K562 (cell line): ENCODE results near the gene TMC5. TPM values are rescaled to one million over a fixed set of nuclear protein-coding genes. Genes with fewer than 3 reads are reported as not detected.
A peak's percentile ranks its signal among the peaks of the same experiment; 100 is the strongest.

Experiments
- ATAC-seq: fragments of 200-7000 bp; cut with Tn5 transposase; 3 replicates; pipeline ENCODE4 v1.9.1; 2020; ENCODE audit warnings: moderate library complexity
- BruUV-seq: library from RNA; stranded (reverse); fragments of 400-500 nt; replicated peaks from 2 replicates; lab custom pipeline; 2021; lab: Mats Ljungman, UMichigan
- CTCF ChIA-PET: fragments of 300-600 bp; formaldehyde crosslinking; extraction: SDS; loops from one replicate; lab custom pipeline; 2021; ENCODE audit warnings: low intra/inter-chr PET ratio; lab: Yijun Ruan, JAX
- POLR2A ChIA-PET: fragments of 300-600, 350-650 bp; sonication (Branson Sonifier 250); formaldehyde crosslinking; extraction: SDS; loops from one replicate; lab custom pipeline; 2021; ENCODE audit warnings: antibody characterized with exemption, inconsistent platforms; lab: Yijun Ruan, JAX
- DNase-seq, 4 experiments: peaks; one replicate each; pipeline versions ENCODE4 v3.0.0 to v3.0.0-alpha.2; 2011 to 2018; ENCODE audit warnings: low spot score in 3 of 4, mixed read lengths in 3 of 4; ENCODE audit errors: extremely low read depth in 1 of 4
- FAIRE-seq: peaks from 2 replicates; lab custom pipeline; 2011; peaks lifted over from hg19 to GRCh38; lab: Jason Lieb, UNC
- H2AFZ ChIP-seq: 2 replicates; pipeline ENCODE4 v1.6.0; 2011; ENCODE audit warnings: low read depth, low read length, control low read depth, inconsistent platforms
- H3K27ac ChIP-seq: fragments of 200-600 bp; 3 replicates; pipeline ENCODE4 v1.8.0; 2011; ENCODE audit warnings: low read depth, mild to moderate bottlenecking, control low read depth, inconsistent platforms, low read length, moderate library complexity, mixed read lengths; ENCODE audit errors: extremely low read depth
- H3K27me3 ChIP-seq, 2 experiments: fragments of 300-600 bp in 1 of 2; 2 replicates in 1 of 2; 3 replicates in 1 of 2; pipeline versions ENCODE4 v1.6.0 to v1.8.0; 2011; ENCODE audit warnings: inconsistent platforms in 2 of 2, low read length in 2 of 2, mild to moderate bottlenecking in 1 of 2, mixed read lengths in 1 of 2, moderate library complexity in 1 of 2; ENCODE audit not compliant: control insufficient read depth in 2 of 2, insufficient read depth in 2 of 2
- H3K36me3 ChIP-seq: fragments of 300-600 bp; 3 replicates; pipeline ENCODE4 v1.8.0; 2011; ENCODE audit warnings: mild to moderate bottlenecking, low read length, inconsistent platforms; ENCODE audit not compliant: control insufficient read depth, insufficient read depth
- H3K4me1 ChIP-seq, 2 experiments: fragments of 200-600 bp in 1 of 2; replicated peaks in 1 of 2; 2 replicates in 1 of 2; 3 replicates in 1 of 2; pipeline versions ENCODE4 v1.5.1 to v1.8.0; 2011; ENCODE audit warnings: inconsistent platforms in 2 of 2, low read length in 2 of 2, mild to moderate bottlenecking in 1 of 2, mixed read lengths in 1 of 2, moderate library complexity in 1 of 2; ENCODE audit not compliant: control insufficient read depth in 2 of 2, insufficient read depth in 2 of 2
- H3K4me2 ChIP-seq: 2 replicates; pipeline ENCODE4 v1.6.1; 2011; ENCODE audit warnings: low read length, control low read depth, inconsistent platforms, mixed read lengths; ENCODE audit not compliant: insufficient read depth
- H3K4me3 ChIP-seq: fragments of 200-600 bp; sonication (generic), shearing (Covaris generic); 2 replicates; pipeline ENCODE4 v1.5.1; 2016; ENCODE audit warnings: control low read depth, inconsistent platforms
- H3K79me2 ChIP-seq: fragments of 200-600 bp; 3 replicates; pipeline ENCODE4 v1.8.0; 2011; ENCODE audit warnings: low read length, inconsistent platforms; ENCODE audit not compliant: control insufficient read depth, insufficient read depth
- H3K9ac ChIP-seq, 2 experiments: 2 replicates each; pipeline versions ENCODE4 v1.6.0 to v1.6.1; 2011; ENCODE audit warnings: low read depth in 2 of 2, low read length in 2 of 2, control low read depth in 1 of 2, inconsistent platforms in 1 of 2, mild to moderate bottlenecking in 1 of 2, mixed read lengths in 1 of 2; ENCODE audit not compliant: insufficient read depth in 1 of 2
- H3K9me1 ChIP-seq: one replicate; pipeline ENCODE4 v1.6.0; 2011; ENCODE audit warnings: inconsistent platforms, mild to moderate bottlenecking, low read length, moderate library complexity; ENCODE audit not compliant: control insufficient read depth, insufficient read depth
- H3K9me3 ChIP-seq: replicated peaks from 2 replicates; pipeline ENCODE4 v1.5.1; 2011; ENCODE audit warnings: low read depth, low read length, inconsistent platforms; ENCODE audit not compliant: control insufficient read depth, insufficient read depth
- H4K20me1 ChIP-seq: replicated peaks from 2 replicates; pipeline ENCODE4 v1.6.1; 2011; ENCODE audit warnings: low read length, inconsistent platforms, mixed read lengths; ENCODE audit not compliant: control insufficient read depth, insufficient read depth
- BRD9 ChIP-seq: fragments of 450-650 bp; IDR thresholded peaks from 2 replicates; pipeline ENCODE4 v1.6.1; 2018; ENCODE audit warnings: low read depth; ENCODE audit not compliant: partially characterized antibody
- CXXC5 ChIP-seq: fragments of 250-450 bp; sonication (Bioruptor Pico); IDR thresholded peaks from 2 replicates; pipeline ENCODE4 v1.8.0; 2022; ENCODE audit warnings: inconsistent platforms, mild to moderate bottlenecking, moderate library complexity
- FOXK2 ChIP-seq, 2 experiments: fragments of 450-650 bp; IDR thresholded peaks in 1 of 2; conservative IDR thresholded peaks in 1 of 2; 2 replicates each; pipeline ENCODE4 v1.6.1; 2016; ENCODE audit warnings: low read depth in 2 of 2, mild to moderate bottlenecking in 1 of 2
- HDAC3 ChIP-seq: fragments of 450-650 bp; IDR thresholded peaks from 2 replicates; pipeline ENCODE4 v1.6.1; 2018; ENCODE audit warnings: borderline replicate concordance, mild to moderate bottlenecking, moderate library complexity; ENCODE audit not compliant: partially characterized antibody
- MECOM ChIP-seq: fragments of 250-450 bp; sonication (Bioruptor Pico); IDR thresholded peaks from 2 replicates; pipeline ENCODE4 v1.8.0; 2022; ENCODE audit warnings: inconsistent platforms
- MIER1 ChIP-seq: fragments of 450-650 bp; IDR thresholded peaks from 2 replicates; pipeline ENCODE4 v1.6.1; 2016; ENCODE audit warnings: antibody characterized with exemption, mild to moderate bottlenecking, low read depth
- MTA1 ChIP-seq: fragments of 450-650 bp; IDR thresholded peaks from 2 replicates; pipeline ENCODE4 v1.6.1; 2017; ENCODE audit warnings: borderline replicate concordance
- OTX1 ChIP-seq: fragments of 450-650 bp; formaldehyde crosslinking; IDR thresholded peaks from 2 replicates; pipeline ENCODE4 v1.4.0; 2022; ENCODE audit warnings: mild to moderate bottlenecking
- ZNF324 ChIP-seq: fragments of 250-450 bp; sonication (Bioruptor Pico); IDR thresholded peaks from 2 replicates; pipeline ENCODE4 v1.4.0; 2020; ENCODE audit warnings: mild to moderate bottlenecking
- ZNF445 ChIP-seq: fragments of 250-450 bp; sonication (Bioruptor Pico); IDR thresholded peaks from 2 replicates; pipeline ENCODE4 v1.4.0; 2020; ENCODE audit warnings: low read depth, mild to moderate bottlenecking, moderate library complexity
- WGBS: fragments of 100-300 bp; shearing (Covaris generic); methylation state at CpG from one replicate; pipeline ENCODE4 v1.1.6; 2016; ENCODE audit warnings: low coverage, mixed read lengths; ENCODE audit not compliant: insufficient coverage; ENCODE audit errors: missing lambda C conversion rate; 5-methylcytosine and 5-hydroxymethylcytosine counted together
- in situ Hi-C: fragments of 300-500 bp; cut with MboI; formaldehyde crosslinking; loops from 4 replicates; pipeline ENCODE4 v1.15.0; 2018; ENCODE audit warnings: inconsistent platforms, mixed read lengths
- intact Hi-C: fragments of 100-400 bp; cut with micrococcal nuclease; formaldehyde crosslinking; loops from 2 replicates; pipeline ENCODE4 v1.14.2; 2022
- polyA plus RNA-seq, 8 experiments: library from polyadenylated mRNA; depleted of rRNA in 4 of 8; stranded (reverse) in 5 of 8; unstranded in 3 of 8; fragments of >200 nt; fragmentation: Nextera tagmentation in 2 of 8; fragmentation: Illumina TruSeq in 1 of 8; extraction: Ambion mirVana in 2 of 8; extraction: Trizol in 1 of 8; gene quantifications; 2 replicates each; pipeline versions ENCODE4 v1.2.1 to v1.2.3, GENCODE V29; 2011 to 2014; ENCODE audit warnings: inconsistent platforms in 1 of 8, missing spikeins in 1 of 8
- total RNA-seq, 7 experiments: library from RNA; depleted of rRNA in 6 of 7; stranded (reverse); fragments of >200 nt in 6 of 7; fragmentation: Illumina TruSeq in 2 of 7; extraction: Trizol in 2 of 7; gene quantifications; 2 replicates each; pipeline versions ENCODE4 v1.2.1 to v1.2.3, GENCODE V29; 2011 to 2021; ENCODE audit warnings: low replicate concordance in 1 of 7
- TF ChIP-seq, protein P1 (sequence below): IDR thresholded peaks from 2 replicates; pipeline ENCODE4 v1.6.1; 2016; ENCODE audit warnings: missing genetic modification characterization, missing compliant biosample characterization
- TF ChIP-seq, protein P2 (sequence below): fragments of 450-650 bp; IDR thresholded peaks from 2 replicates; pipeline ENCODE4 v1.6.1; 2018; ENCODE audit warnings: mild to moderate bottlenecking, low read depth; ENCODE audit not compliant: partially characterized antibody

Gene TMC5
- total and polyA plus RNA-seq, 9 of the 15 experiments (the other 6 are each of a cell fraction or from before 2014, with no cell fraction given) = 0.83 to 2.6 (median 1.6) TPM

DNA sequence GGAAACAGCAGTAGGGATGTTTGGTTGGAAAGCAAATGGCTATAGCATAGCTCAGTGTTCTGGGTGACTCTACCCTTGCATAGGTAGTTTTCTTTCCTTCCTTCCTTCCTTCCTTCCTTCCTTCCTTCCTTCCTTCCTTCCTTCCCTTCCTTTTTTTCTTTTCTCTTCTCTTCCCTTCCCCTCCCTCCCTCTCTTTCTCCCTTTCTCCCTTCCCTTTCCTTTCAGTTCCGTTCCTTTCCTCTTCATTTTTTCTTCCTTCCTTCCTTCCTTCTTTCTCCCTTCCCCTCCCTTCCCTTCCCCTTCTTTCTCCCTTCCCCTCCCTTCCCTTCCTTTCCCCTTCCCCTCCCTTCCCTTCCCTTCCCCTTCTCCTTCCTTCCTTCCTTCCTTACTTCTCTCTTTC, 72.9 kb downstream of the TMC5 start:
- Histone ChIP-seq H3K36me3 (no peaks in the 10 kb centered on the region), H3K4me3 (no peak overlapping the region), H3K9ac (no peak overlapping the region), H3K9me3 (no peaks in the 10 kb centered on the region), H3K27me3 (no peaks in the 10 kb centered on the region), H3K27ac (no peak overlapping the region), H3K4me1 (peaks cover 34 to 41% of the 10 kb centered on the region in 2 experiments), H3K4me2 (no peak overlapping the region), H3K79me2 (peaks cover 7% of the 10 kb centered on the region; the same call in 1 of the 3 replicates), H2AFZ (peak overlapping the region; percentile 59; the same call in 1 of the 2 replicates), H3K9me1 (peaks cover 2% of the 10 kb centered on the region), H4K20me1 (no peaks in the 10 kb centered on the region)
- no peak for ATAC-seq
- 7% methylated on average over 1 of the region's 1 CpG for WGBS
- FAIRE-seq = no peak
- ChIA-PET CTCF (no interaction called here), POLR2A (interaction anchor here (0.6 to 1.4 kb wide), 3 partner anchors 8 to 13 kb away, joined by 3 to 6 read pairs (median 3); no protein-coding TSS in a partner anchor)
- no TSS peak for BruUV-seq
- in situ Hi-C loops = no loop called here
- no peak for TF ChIP-seq MECOM
- TF ChIP-seq BRD9 = no peak
- no peak for TF ChIP-seq FOXK2 (conservative IDR thresholded peaks at IDR 0.05 in 1 of 2, IDR thresholded peaks at IDR 0.05 in 1 of 2; ENCODE audit: low read depth in 2 of 2)
- TF ChIP-seq OTX1 (CRISPR knock-in tag) = peak; percentile 25; the same call in 1 of the 2 replicates
- TF ChIP-seq, protein P1, sequence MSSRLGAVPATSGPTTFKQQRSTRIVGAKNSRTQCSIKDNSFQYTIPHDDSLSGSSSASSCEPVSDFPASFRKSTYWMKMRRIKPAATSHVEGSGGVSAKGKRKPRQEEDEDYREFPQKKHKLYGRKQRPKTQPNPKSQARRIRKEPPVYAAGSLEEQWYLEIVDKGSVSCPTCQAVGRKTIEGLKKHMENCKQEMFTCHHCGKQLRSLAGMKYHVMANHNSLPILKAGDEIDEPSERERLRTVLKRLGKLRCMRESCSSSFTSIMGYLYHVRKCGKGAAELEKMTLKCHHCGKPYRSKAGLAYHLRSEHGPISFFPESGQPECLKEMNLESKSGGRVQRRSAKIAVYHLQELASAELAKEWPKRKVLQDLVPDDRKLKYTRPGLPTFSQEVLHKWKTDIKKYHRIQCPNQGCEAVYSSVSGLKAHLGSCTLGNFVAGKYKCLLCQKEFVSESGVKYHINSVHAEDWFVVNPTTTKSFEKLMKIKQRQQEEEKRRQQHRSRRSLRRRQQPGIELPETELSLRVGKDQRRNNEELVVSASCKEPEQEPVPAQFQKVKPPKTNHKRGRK (tag) = peak; percentile 88
- TF ChIP-seq HDAC3 = no peak
- TF ChIP-seq MTA1 = 0 out of 2 replicates have a peak, but pooled peaks have one; percentile 31
- no peak for TF ChIP-seq ZNF445 (CRISPR knock-in tag)
- TF ChIP-seq, protein P2, sequence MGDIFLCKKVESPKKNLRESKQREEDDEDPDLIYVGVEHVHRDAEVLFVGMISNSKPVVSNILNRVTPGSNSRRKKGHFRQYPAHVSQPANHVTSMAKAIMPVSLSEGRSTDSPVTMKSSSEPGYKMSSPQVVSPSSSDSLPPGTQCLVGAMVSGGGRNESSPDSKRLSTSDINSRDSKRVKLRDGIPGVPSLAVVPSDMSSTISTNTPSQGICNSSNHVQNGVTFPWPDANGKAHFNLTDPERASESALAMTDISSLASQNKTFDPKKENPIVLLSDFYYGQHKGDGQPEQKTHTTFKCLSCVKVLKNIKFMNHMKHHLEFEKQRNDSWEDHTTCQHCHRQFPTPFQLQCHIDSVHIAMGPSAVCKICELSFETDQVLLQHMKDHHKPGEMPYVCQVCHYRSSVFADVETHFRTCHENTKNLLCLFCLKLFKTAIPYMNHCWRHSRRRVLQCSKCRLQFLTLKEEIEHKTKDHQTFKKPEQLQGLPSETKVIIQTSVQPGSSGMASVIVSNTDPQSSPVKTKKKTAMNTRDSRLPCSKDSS = peak; percentile 44
- TF ChIP-seq CXXC5 = no peak
- 0 out of 2 replicates have a peak, but pooled peaks have one; percentile 29 for TF ChIP-seq MIER1
- no peak for TF ChIP-seq ZNF324 (CRISPR knock-in tag)
- DNase-seq = no peak
- intact Hi-C loops = no loop called here
